HepG2 (cell line): ENCODE measurements around the gene BPHL. TPM values are rescaled to one million over a fixed set of nuclear protein-coding genes. Genes with fewer than 3 reads are reported as not detected.

Experiments
- AGO2 ChIP-seq: fragments of 200-400 bp; formaldehyde crosslinking; optimal IDR thresholded peaks from 2 replicates; pipeline ENCODE3; 2017; ENCODE audit warnings: mild to moderate bottlenecking, low read depth, low read length, moderate library complexity
- ATF4 ChIP-seq, 2 experiments: fragments of 450-650 bp in 1 of 2; sonication (generic) in 1 of 2; formaldehyde crosslinking; IDR thresholded peaks; 2 replicates each; pipeline versions ENCODE4 v1.5.0 to v1.8.0; 2020 to 2022; ENCODE audit warnings: mild to moderate bottlenecking in 1 of 2, missing genetic modification reagents in 1 of 2
- CENPT ChIP-seq: sonication (generic); formaldehyde crosslinking; IDR thresholded peaks from 2 replicates; pipeline ENCODE4 v1.8.0; 2022; ENCODE audit warnings: low read depth, mild to moderate bottlenecking, moderate library complexity, missing genetic modification reagents
- CENPX ChIP-seq: sonication (generic); formaldehyde crosslinking; IDR thresholded peaks from 2 replicates; pipeline ENCODE4 v1.9.0; 2021; ENCODE audit warnings: mild to moderate bottlenecking, missing genetic modification reagents, moderate library complexity
- FUBP1 ChIP-seq: sonication (generic); formaldehyde crosslinking; IDR thresholded peaks from 2 replicates; pipeline ENCODE4 v1.5.1; 2020; ENCODE audit warnings: missing genetic modification reagents, mild to moderate bottlenecking, borderline replicate concordance
- HNF1B ChIP-seq: sonication (generic); formaldehyde crosslinking; IDR thresholded peaks from 2 replicates; pipeline ENCODE4 v1.5.1; 2020; ENCODE audit warnings: mild to moderate bottlenecking, moderate library complexity, missing genetic modification reagents
- LCORL ChIP-seq, 2 experiments: fragments of 450-650 bp in 1 of 2; sonication (generic) in 1 of 2; formaldehyde crosslinking in 1 of 2; IDR thresholded peaks; 2 replicates each; pipeline versions ENCODE4 v1.5.0 to v1.6.1; 2017 to 2020; ENCODE audit warnings: antibody characterized with exemption in 1 of 2, missing genetic modification reagents in 1 of 2
- MATR3 ChIP-seq: sonication (generic); formaldehyde crosslinking; IDR thresholded peaks from 2 replicates; pipeline ENCODE4 v1.4.0; 2020; ENCODE audit warnings: missing genetic modification reagents
- ONECUT2 ChIP-seq: sonication (generic); formaldehyde crosslinking; IDR thresholded peaks from 2 replicates; pipeline ENCODE4 v1.4.0; 2020; ENCODE audit warnings: missing genetic modification reagents
- RARG ChIP-seq: sonication (generic); formaldehyde crosslinking; IDR thresholded peaks from 2 replicates; pipeline ENCODE4 v1.4.0; 2020; ENCODE audit warnings: low read depth, mild to moderate bottlenecking, missing genetic modification reagents
- RELA ChIP-seq: sonication (generic); formaldehyde crosslinking; IDR thresholded peaks from 2 replicates; pipeline ENCODE4 v1.4.0; 2020; ENCODE audit warnings: missing genetic modification reagents
- SIN3B ChIP-seq: fragments of 150-350 bp; IDR thresholded peaks from 2 replicates; pipeline ENCODE4 v1.6.1; 2014; ENCODE audit warnings: low read length
- THYN1 ChIP-seq: sonication (generic); formaldehyde crosslinking; IDR thresholded peaks from 2 replicates; pipeline ENCODE4 v1.8.1; 2023; ENCODE audit warnings: low read depth, mild to moderate bottlenecking, moderate library complexity, missing genetic modification reagents, borderline replicate concordance
- TRIM24 ChIP-seq: sonication (generic); formaldehyde crosslinking; IDR thresholded peaks from 2 replicates; pipeline ENCODE4 v1.8.0; 2022; ENCODE audit warnings: mild to moderate bottlenecking, missing genetic modification reagents
- ZNF10 ChIP-seq: sonication (generic); formaldehyde crosslinking; IDR thresholded peaks from 2 replicates; pipeline ENCODE4 v1.4.0; 2020; ENCODE audit warnings: mild to moderate bottlenecking, low read depth, missing genetic modification reagents, borderline replicate concordance
- ZNF331 ChIP-seq: sonication (generic); formaldehyde crosslinking; IDR thresholded peaks from 2 replicates; pipeline ENCODE4 v1.4.0; 2020; ENCODE audit warnings: missing genetic modification reagents
- ZNF562 ChIP-seq: sonication (generic); formaldehyde crosslinking; IDR thresholded peaks from 2 replicates; pipeline ENCODE4 v1.8.0; 2022; ENCODE audit warnings: missing genetic modification reagents, borderline replicate concordance
- ZNF746 ChIP-seq: sonication (generic); formaldehyde crosslinking; IDR thresholded peaks from 2 replicates; pipeline ENCODE4 v1.8.0; 2022; ENCODE audit warnings: mild to moderate bottlenecking, missing genetic modification reagents
- ZNF749 ChIP-seq: sonication (generic); formaldehyde crosslinking; IDR thresholded peaks from 2 replicates; pipeline ENCODE4 v1.8.0; 2022; ENCODE audit warnings: mild to moderate bottlenecking, missing genetic modification reagents, moderate library complexity, borderline replicate concordance
- ZSCAN22 ChIP-seq: sonication (generic); formaldehyde crosslinking; IDR thresholded peaks from 2 replicates; pipeline ENCODE4 v1.4.0; 2020; ENCODE audit warnings: mild to moderate bottlenecking, missing genetic modification reagents
- polyA plus RNA-seq, 8 experiments: library from polyadenylated mRNA; depleted of rRNA in 3 of 8; stranded (reverse) in 7 of 8; unstranded in 1 of 8; fragments of >200 nt; fragmentation: Illumina TruSeq in 4 of 8; extraction: Trizol in 4 of 8; gene quantifications; 2 replicates each; pipeline versions ENCODE4 v1.2.1 to v1.2.3, GENCODE V29; 2011 to 2016; ENCODE audit warnings: low read depth in 4 of 8, missing spikeins in 1 of 8, mixed read lengths in 1 of 8; ENCODE audit not compliant: insufficient read depth in 1 of 8
- total RNA-seq, 5 experiments: library from RNA; depleted of rRNA; stranded (reverse); fragments of >200 nt; fragmentation: Illumina TruSeq; extraction: Trizol; gene quantifications; 2 replicates each; pipeline ENCODE4 v1.2.3, GENCODE V29; 2016; ENCODE audit warnings: low read depth in 1 of 5
- TF ChIP-seq, protein P1 (sequence below): sonication (generic); formaldehyde crosslinking; IDR thresholded peaks from 2 replicates; pipeline ENCODE4 v1.4.0; 2020; ENCODE audit warnings: mild to moderate bottlenecking, missing genetic modification reagents
- TF ChIP-seq, protein P2 (sequence below): sonication (generic); formaldehyde crosslinking; IDR thresholded peaks from 2 replicates; pipeline ENCODE4 v1.4.0; 2020; ENCODE audit warnings: mild to moderate bottlenecking, missing genetic modification reagents

The BPHL gene
- total and polyA plus RNA-seq, 2 of the 13 experiments (the other 11 are each of a cell fraction or from before 2014, with no cell fraction given), result 37.8 to 39.5 TPM

GRCh38 chr6:3118353-3119039 is at the start of gene BPHL (continued):
- TF ChIP-seq, protein P1, sequence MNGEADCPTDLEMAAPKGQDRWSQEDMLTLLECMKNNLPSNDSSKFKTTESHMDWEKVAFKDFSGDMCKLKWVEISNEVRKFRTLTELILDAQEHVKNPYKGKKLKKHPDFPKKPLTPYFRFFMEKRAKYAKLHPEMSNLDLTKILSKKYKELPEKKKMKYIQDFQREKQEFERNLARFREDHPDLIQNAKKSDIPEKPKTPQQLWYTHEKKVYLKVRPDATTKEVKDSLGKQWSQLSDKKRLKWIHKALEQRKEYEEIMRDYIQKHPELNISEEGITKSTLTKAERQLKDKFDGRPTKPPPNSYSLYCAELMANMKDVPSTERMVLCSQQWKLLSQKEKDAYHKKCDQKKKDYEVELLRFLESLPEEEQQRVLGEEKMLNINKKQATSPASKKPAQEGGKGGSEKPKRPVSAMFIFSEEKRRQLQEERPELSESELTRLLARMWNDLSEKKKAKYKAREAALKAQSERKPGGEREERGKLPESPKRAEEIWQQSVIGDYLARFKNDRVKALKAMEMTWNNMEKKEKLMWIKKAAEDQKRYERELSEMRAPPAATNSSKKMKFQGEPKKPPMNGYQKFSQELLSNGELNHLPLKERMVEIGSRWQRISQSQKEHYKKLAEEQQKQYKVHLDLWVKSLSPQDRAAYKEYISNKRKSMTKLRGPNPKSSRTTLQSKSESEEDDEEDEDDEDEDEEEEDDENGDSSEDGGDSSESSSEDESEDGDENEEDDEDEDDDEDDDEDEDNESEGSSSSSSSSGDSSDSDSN (CRISPR knock-in tag), result peak; percentile 83
- TF ChIP-seq ATF4 (CRISPR knock-in tag; IDR thresholded peaks at IDR 0.05), result peak in 1 of 2 experiments; percentile 70; a peak in 1 of 4 replicates
- peak; percentile 92 for TF ChIP-seq RELA (CRISPR knock-in tag)
- peak; percentile 73; the same call in 1 of the 2 replicates for TF ChIP-seq FUBP1 (CRISPR knock-in tag)
- TF ChIP-seq LCORL (IDR thresholded peaks at IDR 0.05), result no peak
- TF ChIP-seq LCORL (CRISPR knock-in tag; IDR thresholded peaks at IDR 0.05), result peak; percentile 89
- TF ChIP-seq, protein P2, sequence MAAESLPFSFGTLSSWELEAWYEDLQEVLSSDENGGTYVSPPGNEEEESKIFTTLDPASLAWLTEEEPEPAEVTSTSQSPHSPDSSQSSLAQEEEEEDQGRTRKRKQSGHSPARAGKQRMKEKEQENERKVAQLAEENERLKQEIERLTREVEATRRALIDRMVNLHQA (CRISPR knock-in tag), result no peak
- TF ChIP-seq ZNF746 (CRISPR knock-in tag), result peak; percentile 57; the same call in 1 of the 2 replicates
- TF ChIP-seq THYN1 (CRISPR knock-in tag), result no peak
- TF ChIP-seq ZNF749 (CRISPR knock-in tag), result peak; percentile 96
- TF ChIP-seq CENPT, result peak; percentile 87
- peak; percentile 84; the same call in 1 of the 2 replicates for TF ChIP-seq ZSCAN22
- no peak for TF ChIP-seq ZNF10 (CRISPR knock-in tag)
- TF ChIP-seq MATR3 (CRISPR knock-in tag), result no peak
- peak; percentile 96 for TF ChIP-seq HNF1B (CRISPR knock-in tag)
- no peak for TF ChIP-seq SIN3B
- no peak for TF ChIP-seq CENPX (CRISPR knock-in tag)
- peak; percentile 98 for TF ChIP-seq AGO2
- TF ChIP-seq ONECUT2 (CRISPR knock-in tag), result peak; percentile 27; the same call in 1 of the 2 replicates
- peak; percentile 98; the same call in 1 of the 2 replicates for TF ChIP-seq RARG
- TF ChIP-seq ZNF562 (CRISPR knock-in tag), result no peak
- TF ChIP-seq TRIM24 (CRISPR knock-in tag), result no peak
- TF ChIP-seq ZNF331 (CRISPR knock-in tag), result peak; percentile 79
